ENCODE data around the gene COMMD1.

COMMD1 gene

GRCh38 chr2:62046141-62046540, 140.7 kb downstream of the COMMD1 start:
- no peak overlapping the region for H3K4me3 ChIP-seq (ENCODE audit: low read depth, low read length)
- DNase-seq (ENCODE audit: low read depth) = no peak
- no peak for TF ChIP-seq CTCF (IDR thresholded peaks at IDR 0.05; ENCODE audit: low read depth, low read length, missing control alignments)

GRCh38 chr2:62050456-62051045, 145.1 kb downstream of the COMMD1 start:
- DNase-seq (ENCODE audit: low read depth) = no peak
- H3K4me3 ChIP-seq (ENCODE audit: low read depth, low read length) = no peak overlapping the region
- TF ChIP-seq CTCF (IDR thresholded peaks at IDR 0.05; ENCODE audit: low read depth, low read length, missing control alignments) = no peak

- no peak for TF ChIP-seq CTCF (IDR thresholded peaks at IDR 0.05; ENCODE audit: low read depth, low read length, missing control alignments)
Observed at GRCh38 chr2:62054029-62054791, 148.7 kb downstream of the COMMD1 start.

GRCh38 chr2:62054916-62055450, 149.5 kb downstream of the COMMD1 start:
- no peak overlapping the region for H3K4me3 ChIP-seq (ENCODE audit: low read depth, low read length)
- no peak for DNase-seq (ENCODE audit: low read depth)
- no peak for TF ChIP-seq CTCF (IDR thresholded peaks at IDR 0.05; ENCODE audit: low read depth, low read length, missing control alignments)

More at GRCh38 chr2:62054029-62054791, 148.7 kb downstream of the COMMD1 start:
- no peak for DNase-seq (ENCODE audit: low read depth)
- no peak overlapping the region for H3K4me3 ChIP-seq (ENCODE audit: low read depth, low read length)

DNA sequence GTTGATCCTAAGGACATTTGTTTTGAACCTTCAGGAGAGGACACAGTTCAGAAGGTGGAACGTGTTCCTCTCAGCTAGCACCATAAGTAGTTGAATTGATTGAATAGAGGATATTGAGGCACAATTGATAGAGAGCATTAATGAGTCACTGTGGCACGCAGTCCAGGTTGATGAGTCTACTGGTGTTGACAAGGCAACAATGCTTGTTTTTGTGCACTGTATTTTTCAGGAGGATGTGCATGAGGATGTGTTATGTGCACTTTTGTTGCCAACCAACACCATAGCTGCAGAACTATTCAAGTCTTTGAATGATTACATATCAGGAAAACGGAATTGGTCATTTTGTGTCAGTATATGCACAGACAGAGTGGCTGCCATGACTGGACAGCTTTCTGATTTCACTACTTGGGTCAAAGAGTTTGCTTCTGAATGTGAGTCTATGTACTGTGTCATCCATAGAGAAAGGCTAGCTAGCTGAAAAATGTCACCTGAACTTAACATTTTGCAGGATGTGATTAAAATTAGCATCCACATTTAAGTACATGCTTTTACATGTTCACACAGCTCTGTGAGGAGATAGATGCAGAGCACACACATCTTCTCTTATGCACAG, 150.4 kb downstream of the COMMD1 start:
- TF ChIP-seq CTCF (IDR thresholded peaks at IDR 0.05; ENCODE audit: low read depth, low read length, missing control alignments) = no peak
- H3K4me3 ChIP-seq (ENCODE audit: low read depth, low read length) = no peak overlapping the region

GRCh38 chr2:62056341-62056740, 150.9 kb downstream of the COMMD1 start:
- no peak for TF ChIP-seq CTCF (IDR thresholded peaks at IDR 0.05; ENCODE audit: low read depth, low read length, missing control alignments)
- H3K4me3 ChIP-seq (ENCODE audit: low read depth, low read length) = no peak overlapping the region
- DNase-seq (ENCODE audit: low read depth) = no peak

More for the DNA sequence above, 150.4 kb downstream of the COMMD1 start:
- no peak for DNase-seq (ENCODE audit: low read depth)

Data from GM12864 (cell line).